ENCODE results near the gene PPBP. TPM values are rescaled to one million over a fixed set of nuclear protein-coding genes. Genes with fewer than 3 reads are reported as not detected.
A peak's percentile ranks its signal among the peaks of the same experiment; 100 is the strongest.

PPBP gene
- total RNA-seq, 1 donor from 2014 or later: not detected

GRCh38 chr4:73979407-73979957 lies 8.5 kb downstream of the PPBP start:
- Mint-ChIP-seq H3K36me3 (ENCODE audit: unreplicated experiment) (peaks cover 2% of the 10 kb centered on the region), H3K4me1 (ENCODE audit: unreplicated experiment) (peaks cover 59% of the 10 kb centered on the region), H3K9me3 (ENCODE audit: unreplicated experiment) (peaks cover 3% of the 10 kb centered on the region), H3K27me3 (ENCODE audit: unreplicated experiment) (no peaks in the 10 kb centered on the region), H3K27ac (ENCODE audit: unreplicated experiment) (peak overlapping the region; percentile 86), H3K4me3 (ENCODE audit: unreplicated experiment) (no peak overlapping the region)
- TF ChIP-seq CTCF (IDR thresholded peaks at IDR 0.05): no peak
- no peak for DNase-seq (ENCODE audit: extremely low spot score, unreplicated experiment)

GRCh38 chr4:73978886-73979285 lies 9.1 kb downstream of the PPBP start:
- TF ChIP-seq CTCF (IDR thresholded peaks at IDR 0.05): no peak
- Mint-ChIP-seq H3K4me1 (ENCODE audit: unreplicated experiment) (peaks cover 59% of the 10 kb centered on the region), H3K27me3 (ENCODE audit: unreplicated experiment) (no peaks in the 10 kb centered on the region), H3K9me3 (ENCODE audit: unreplicated experiment) (peaks cover 9% of the 10 kb centered on the region), H3K27ac (ENCODE audit: unreplicated experiment) (peak overlapping the region; percentile 86), H3K4me3 (ENCODE audit: unreplicated experiment) (no peak overlapping the region), H3K36me3 (ENCODE audit: unreplicated experiment) (peaks cover 3% of the 10 kb centered on the region)
- no peak for DNase-seq (ENCODE audit: extremely low spot score, unreplicated experiment)

GRCh38 chr4:73976716-73977115 lies 11.3 kb downstream of the PPBP start:
- DNase-seq (ENCODE audit: extremely low spot score, unreplicated experiment): no peak
- peaks cover 25% of the 10 kb centered on the region for H3K9me3 Mint-ChIP-seq (ENCODE audit: unreplicated experiment)
- H3K4me3 Mint-ChIP-seq (ENCODE audit: unreplicated experiment): no peak overlapping the region
- peaks cover 17% of the 10 kb centered on the region for H3K36me3 Mint-ChIP-seq (ENCODE audit: unreplicated experiment)
- peaks cover 3% of the 10 kb centered on the region for H3K27me3 Mint-ChIP-seq (ENCODE audit: unreplicated experiment)
- H3K4me1 Mint-ChIP-seq (ENCODE audit: unreplicated experiment): peaks cover 51% of the 10 kb centered on the region
- TF ChIP-seq CTCF (IDR thresholded peaks at IDR 0.05): no peak
- no peak overlapping the region for H3K27ac Mint-ChIP-seq (ENCODE audit: unreplicated experiment)

GRCh38 chr4:73976217-73976616 lies 11.8 kb downstream of the PPBP start:
- Mint-ChIP-seq H3K36me3 (ENCODE audit: unreplicated experiment) (peaks cover 19% of the 10 kb centered on the region), H3K9me3 (ENCODE audit: unreplicated experiment) (peaks cover 30% of the 10 kb centered on the region), H3K27me3 (ENCODE audit: unreplicated experiment) (peaks cover 3% of the 10 kb centered on the region), H3K27ac (ENCODE audit: unreplicated experiment) (no peak overlapping the region), H3K4me1 (ENCODE audit: unreplicated experiment) (peaks cover 46% of the 10 kb centered on the region), H3K4me3 (ENCODE audit: unreplicated experiment) (no peak overlapping the region)
- DNase-seq (ENCODE audit: extremely low spot score, unreplicated experiment): no peak
- no peak for TF ChIP-seq CTCF (IDR thresholded peaks at IDR 0.05)

- no peak overlapping the region for H3K27ac Mint-ChIP-seq (ENCODE audit: unreplicated experiment)
- peaks cover 26% of the 10 kb centered on the region for H3K36me3 Mint-ChIP-seq (ENCODE audit: unreplicated experiment)
- no peak for TF ChIP-seq CTCF (IDR thresholded peaks at IDR 0.05)
- DNase-seq (ENCODE audit: extremely low spot score, unreplicated experiment): no peak
- peaks cover 44% of the 10 kb centered on the region for H3K9me3 Mint-ChIP-seq (ENCODE audit: unreplicated experiment)
- H3K27me3 Mint-ChIP-seq (ENCODE audit: unreplicated experiment): peaks cover 3% of the 10 kb centered on the region
- no peak overlapping the region for H3K4me3 Mint-ChIP-seq (ENCODE audit: unreplicated experiment)
- peaks cover 28% of the 10 kb centered on the region for H3K4me1 Mint-ChIP-seq (ENCODE audit: unreplicated experiment)
Observed at GRCh38 chr4:73974352-73974751, 13.6 kb downstream of the PPBP start.

All from osteocyte (in vitro differentiated cells).